SK-N-SH treated with all-trans-retinoic acid at 6 μM for 48 hours (cell line): ENCODE measurements around the gene TMEM163.

Experiments used
- ATAC-seq: fragments of 200-7000 bp; cut with Tn5 transposase; 3 replicates; pipeline ENCODE4 v1.9.1; 2020; ENCODE audit warnings: mild to moderate bottlenecking, moderate library complexity
- ARNTL ChIP-seq: fragments of 450-650 bp; formaldehyde crosslinking; IDR thresholded peaks from 2 replicates; pipeline ENCODE4 v1.5.0; 2020; ENCODE audit warnings: low read depth, mild to moderate bottlenecking, moderate library complexity, borderline replicate concordance
- BACH2 ChIP-seq: fragments of 250-450 bp; sonication (Bioruptor Pico); IDR thresholded peaks from 2 replicates; pipeline ENCODE4 v1.9.0; 2021; ENCODE audit warnings: mild to moderate bottlenecking, borderline replicate concordance
- CSDC2 ChIP-seq: fragments of 250-450 bp; sonication (Bioruptor Pico); IDR thresholded peaks from 2 replicates; pipeline ENCODE4 v1.5.0; 2020; ENCODE audit warnings: mild to moderate bottlenecking, moderate library complexity
- ESRRG ChIP-seq: fragments of 250-450 bp; sonication (Bioruptor Pico); IDR thresholded peaks from 2 replicates; pipeline ENCODE4 v1.6.1; 2021; ENCODE audit warnings: mild to moderate bottlenecking
- GLIS3 ChIP-seq: fragments of 250-450 bp; sonication (Bioruptor Pico); IDR thresholded peaks from 2 replicates; pipeline ENCODE4 v1.5.0; 2020; ENCODE audit warnings: mild to moderate bottlenecking, moderate library complexity
- ISL1 ChIP-seq: fragments of 250-450 bp; sonication (Bioruptor Pico); IDR thresholded peaks from 2 replicates; pipeline ENCODE4 v2.1.2; 2022; ENCODE audit warnings: mild to moderate bottlenecking, moderate library complexity
- OSR1 ChIP-seq: fragments of 250-450 bp; sonication (Bioruptor Pico); IDR thresholded peaks from 2 replicates; pipeline ENCODE4 v1.8.0; 2022; ENCODE audit warnings: moderate library complexity, mild to moderate bottlenecking, inconsistent platforms
- PPARA ChIP-seq: fragments of 250-450 bp; sonication (Bioruptor Pico); IDR thresholded peaks from 2 replicates; pipeline ENCODE4 v1.5.0; 2020; ENCODE audit warnings: mild to moderate bottlenecking, borderline replicate concordance
- RARB ChIP-seq: fragments of 250-450 bp; sonication (Bioruptor Pico); IDR thresholded peaks from 2 replicates; pipeline ENCODE4 v1.8.0; 2021; ENCODE audit warnings: mild to moderate bottlenecking, moderate library complexity
- SNAI2 ChIP-seq: fragments of 250-450 bp; sonication (Bioruptor Pico); IDR thresholded peaks from 2 replicates; pipeline ENCODE4 v1.5.0; 2020; ENCODE audit warnings: mild to moderate bottlenecking, moderate library complexity
- TCF4 ChIP-seq: fragments of 250-450 bp; sonication (Bioruptor Pico); IDR thresholded peaks from 2 replicates; pipeline ENCODE4 v1.8.0; 2021; ENCODE audit warnings: mild to moderate bottlenecking, moderate library complexity, borderline replicate concordance
- TOX ChIP-seq: fragments of 250-450 bp; sonication (Bioruptor Pico); IDR thresholded peaks from 2 replicates; pipeline ENCODE4 v1.8.0; 2021; ENCODE audit warnings: mild to moderate bottlenecking, moderate library complexity, borderline replicate concordance
- ZC3H10 ChIP-seq: fragments of 250-450 bp; sonication (Bioruptor Pico); IDR thresholded peaks from 2 replicates; pipeline ENCODE4 v1.5.1; 2021; ENCODE audit warnings: mild to moderate bottlenecking, moderate library complexity
- ZFP3 ChIP-seq: fragments of 250-450 bp; sonication (Bioruptor Pico); IDR thresholded peaks from 2 replicates; pipeline ENCODE4 v1.5.0; 2020; ENCODE audit warnings: mild to moderate bottlenecking, moderate library complexity
- ZFP30 ChIP-seq: fragments of 450-650 bp; formaldehyde crosslinking; IDR thresholded peaks from 2 replicates; pipeline ENCODE4 v1.5.0; 2022; ENCODE audit warnings: mild to moderate bottlenecking, moderate library complexity
- ZNF8 ChIP-seq: fragments of 450-650 bp; formaldehyde crosslinking; IDR thresholded peaks from 2 replicates; pipeline ENCODE4 v1.5.0; 2020; ENCODE audit warnings: mild to moderate bottlenecking, moderate library complexity
- TF ChIP-seq, protein P1 (sequence below): fragments of 250-450 bp; sonication (Bioruptor Pico); IDR thresholded peaks from 2 replicates; pipeline ENCODE4 v1.5.0; 2020; ENCODE audit warnings: mild to moderate bottlenecking, moderate library complexity
- TF ChIP-seq, protein P2 (sequence below): fragments of 250-450 bp; sonication (Bioruptor Pico); IDR thresholded peaks from 2 replicates; pipeline ENCODE4 v1.8.0; 2021; ENCODE audit warnings: low read depth, mild to moderate bottlenecking, moderate library complexity, borderline replicate concordance
- TF ChIP-seq, protein P3 (sequence below): fragments of 250-450 bp; sonication (Bioruptor Pico); IDR thresholded peaks from 2 replicates; pipeline ENCODE4 v1.5.1; 2021; ENCODE audit warnings: mild to moderate bottlenecking, moderate library complexity
- TF ChIP-seq, protein P4 (sequence below): fragments of 250-450 bp; sonication (Bioruptor Pico); IDR thresholded peaks from 2 replicates; pipeline ENCODE4 v1.8.0; 2020; ENCODE audit warnings: mild to moderate bottlenecking, moderate library complexity, borderline replicate concordance
- TF ChIP-seq, protein P5 (sequence below): fragments of 250-450 bp; sonication (Bioruptor Pico); IDR thresholded peaks from 2 replicates; pipeline ENCODE4 v1.5.1; 2020; ENCODE audit warnings: low read depth, mild to moderate bottlenecking, moderate library complexity

The TMEM163 gene

DNA sequence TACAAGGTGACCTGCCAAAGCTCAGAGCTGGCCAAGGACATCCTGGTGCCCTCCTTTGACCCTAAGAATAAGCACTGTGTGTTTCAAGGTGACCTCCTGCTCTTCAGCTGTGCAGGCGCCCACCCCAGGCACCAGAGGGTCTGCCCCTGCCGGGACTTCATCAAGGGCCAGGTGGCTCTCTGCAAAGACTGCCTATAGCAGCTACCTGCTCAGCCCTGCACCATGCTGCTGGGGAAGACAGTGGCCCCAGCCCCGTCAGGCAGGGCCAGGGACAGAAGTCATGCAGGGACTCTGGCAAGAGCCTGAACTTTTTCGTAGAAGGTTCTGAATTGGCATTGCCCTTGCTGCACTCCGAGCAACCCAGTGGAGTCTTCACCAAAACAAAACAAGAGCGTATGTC is 270.1 kb downstream of the TMEM163 start:
- no peak for ATAC-seq
- TF ChIP-seq, protein P1, sequence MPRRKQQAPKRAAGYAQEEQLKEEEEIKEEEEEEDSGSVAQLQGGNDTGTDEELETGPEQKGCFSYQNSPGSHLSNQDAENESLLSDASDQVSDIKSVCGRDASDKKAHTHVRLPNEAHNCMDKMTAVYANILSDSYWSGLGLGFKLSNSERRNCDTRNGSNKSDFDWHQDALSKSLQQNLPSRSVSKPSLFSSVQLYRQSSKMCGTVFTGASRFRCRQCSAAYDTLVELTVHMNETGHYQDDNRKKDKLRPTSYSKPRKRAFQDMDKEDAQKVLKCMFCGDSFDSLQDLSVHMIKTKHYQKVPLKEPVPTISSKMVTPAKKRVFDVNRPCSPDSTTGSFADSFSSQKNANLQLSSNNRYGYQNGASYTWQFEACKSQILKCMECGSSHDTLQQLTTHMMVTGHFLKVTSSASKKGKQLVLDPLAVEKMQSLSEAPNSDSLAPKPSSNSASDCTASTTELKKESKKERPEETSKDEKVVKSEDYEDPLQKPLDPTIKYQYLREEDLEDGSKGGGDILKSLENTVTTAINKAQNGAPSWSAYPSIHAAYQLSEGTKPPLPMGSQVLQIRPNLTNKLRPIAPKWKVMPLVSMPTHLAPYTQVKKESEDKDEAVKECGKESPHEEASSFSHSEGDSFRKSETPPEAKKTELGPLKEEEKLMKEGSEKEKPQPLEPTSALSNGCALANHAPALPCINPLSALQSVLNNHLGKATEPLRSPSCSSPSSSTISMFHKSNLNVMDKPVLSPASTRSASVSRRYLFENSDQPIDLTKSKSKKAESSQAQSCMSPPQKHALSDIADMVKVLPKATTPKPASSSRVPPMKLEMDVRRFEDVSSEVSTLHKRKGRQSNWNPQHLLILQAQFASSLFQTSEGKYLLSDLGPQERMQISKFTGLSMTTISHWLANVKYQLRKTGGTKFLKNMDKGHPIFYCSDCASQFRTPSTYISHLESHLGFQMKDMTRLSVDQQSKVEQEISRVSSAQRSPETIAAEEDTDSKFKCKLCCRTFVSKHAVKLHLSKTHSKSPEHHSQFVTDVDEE (CRISPR knock-in tag): no peak
- TF ChIP-seq RARB (CRISPR knock-in tag) (no peak), ARNTL (no peak), ZFP3 (no peak), OSR1 (CRISPR knock-in tag) (no peak)
- TF ChIP-seq, protein P2, sequence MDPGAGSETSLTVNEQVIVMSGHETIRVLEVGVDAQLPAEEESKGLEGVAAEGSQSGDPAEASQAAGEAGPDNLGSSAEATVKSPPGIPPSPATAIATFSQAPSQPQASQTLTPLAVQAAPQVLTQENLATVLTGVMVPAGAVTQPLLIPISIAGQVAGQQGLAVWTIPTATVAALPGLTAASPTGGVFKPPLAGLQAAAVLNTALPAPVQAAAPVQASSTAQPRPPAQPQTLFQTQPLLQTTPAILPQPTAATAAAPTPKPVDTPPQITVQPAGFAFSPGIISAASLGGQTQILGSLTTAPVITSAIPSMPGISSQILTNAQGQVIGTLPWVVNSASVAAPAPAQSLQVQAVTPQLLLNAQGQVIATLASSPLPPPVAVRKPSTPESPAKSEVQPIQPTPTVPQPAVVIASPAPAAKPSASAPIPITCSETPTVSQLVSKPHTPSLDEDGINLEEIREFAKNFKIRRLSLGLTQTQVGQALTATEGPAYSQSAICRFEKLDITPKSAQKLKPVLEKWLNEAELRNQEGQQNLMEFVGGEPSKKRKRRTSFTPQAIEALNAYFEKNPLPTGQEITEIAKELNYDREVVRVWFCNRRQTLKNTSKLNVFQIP (CRISPR knock-in tag): no peak
- TF ChIP-seq, protein P3, sequence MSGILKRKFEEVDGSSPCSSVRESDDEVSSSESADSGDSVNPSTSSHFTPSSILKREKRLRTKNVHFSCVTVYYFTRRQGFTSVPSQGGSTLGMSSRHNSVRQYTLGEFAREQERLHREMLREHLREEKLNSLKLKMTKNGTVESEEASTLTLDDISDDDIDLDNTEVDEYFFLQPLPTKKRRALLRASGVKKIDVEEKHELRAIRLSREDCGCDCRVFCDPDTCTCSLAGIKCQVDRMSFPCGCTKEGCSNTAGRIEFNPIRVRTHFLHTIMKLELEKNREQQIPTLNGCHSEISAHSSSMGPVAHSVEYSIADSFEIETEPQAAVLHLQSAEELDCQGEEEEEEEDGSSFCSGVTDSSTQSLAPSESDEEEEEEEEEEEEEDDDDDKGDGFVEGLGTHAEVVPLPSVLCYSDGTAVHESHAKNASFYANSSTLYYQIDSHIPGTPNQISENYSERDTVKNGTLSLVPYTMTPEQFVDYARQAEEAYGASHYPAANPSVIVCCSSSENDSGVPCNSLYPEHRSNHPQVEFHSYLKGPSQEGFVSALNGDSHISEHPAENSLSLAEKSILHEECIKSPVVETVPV: no peak
- TF ChIP-seq, all 23 proteins: peak for 0

DNA sequence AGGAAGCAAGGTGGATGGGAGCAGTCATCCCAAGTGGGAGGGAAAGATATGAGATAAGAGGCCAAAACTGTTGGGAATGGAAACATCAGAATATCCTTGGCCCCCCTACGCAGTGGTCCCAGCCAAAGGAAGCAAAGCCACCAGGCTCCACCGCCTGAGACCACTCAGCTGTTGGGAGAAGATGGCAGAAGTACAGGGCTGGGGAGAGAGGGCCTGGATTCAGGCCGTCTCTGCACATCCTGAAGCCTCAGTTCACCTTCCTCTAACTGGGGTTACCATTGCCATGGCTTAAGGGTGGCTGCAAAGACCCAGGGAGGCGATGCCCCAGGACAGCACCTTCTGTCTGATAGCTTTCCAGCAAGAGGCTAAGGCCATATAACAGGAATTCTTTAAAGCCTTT is 271.1 kb downstream of the TMEM163 start:
- ATAC-seq: no peak
- TF ChIP-seq SNAI2 (CRISPR knock-in tag) (no peak), BACH2 (CRISPR knock-in tag) (no peak)

DNA sequence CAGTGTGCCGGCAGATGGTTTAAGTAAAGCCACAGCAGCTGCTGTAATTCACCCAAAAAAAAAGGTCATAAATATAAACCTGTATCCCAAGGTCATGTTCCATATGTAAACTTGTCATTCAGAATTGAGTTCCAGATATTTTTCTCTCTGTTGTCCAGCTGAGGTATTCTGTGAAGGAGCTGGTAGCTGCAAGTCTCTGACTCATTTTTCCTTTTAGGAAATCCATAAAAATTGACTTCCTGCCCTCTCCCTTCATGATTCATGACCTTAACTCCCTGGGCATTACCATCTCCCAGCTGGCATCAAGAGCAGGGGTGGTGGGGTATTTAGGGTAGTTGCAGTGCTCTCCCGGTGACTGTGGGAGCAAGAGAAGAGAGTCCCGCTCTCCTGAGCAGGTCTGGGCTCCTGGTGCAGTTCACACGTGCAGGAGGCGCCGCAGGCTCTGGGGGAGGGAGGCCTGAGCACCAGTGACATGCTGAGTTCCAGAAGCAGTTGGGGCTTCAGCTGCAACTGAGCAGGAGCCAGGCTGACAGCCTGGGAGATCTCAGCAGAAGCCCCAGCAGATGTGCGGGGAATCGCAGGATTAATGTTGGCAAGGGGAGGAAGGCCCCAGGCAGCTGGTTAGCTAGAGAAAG is 272.3 kb downstream of the TMEM163 start:
- peak; percentile 38 for ATAC-seq
- no peak for TF ChIP-seq PPARA (CRISPR knock-in tag)
- no peak for TF ChIP-seq ZC3H10 (CRISPR knock-in tag)
- TF ChIP-seq CSDC2 (CRISPR knock-in tag): no peak
- no peak for TF ChIP-seq ZFP3
- TF ChIP-seq, protein P1 (CRISPR knock-in tag): no peak
- no peak for TF ChIP-seq ESRRG
- no peak for TF ChIP-seq TCF4 (CRISPR knock-in tag)
- no peak for TF ChIP-seq ARNTL
- TF ChIP-seq, protein P4, sequence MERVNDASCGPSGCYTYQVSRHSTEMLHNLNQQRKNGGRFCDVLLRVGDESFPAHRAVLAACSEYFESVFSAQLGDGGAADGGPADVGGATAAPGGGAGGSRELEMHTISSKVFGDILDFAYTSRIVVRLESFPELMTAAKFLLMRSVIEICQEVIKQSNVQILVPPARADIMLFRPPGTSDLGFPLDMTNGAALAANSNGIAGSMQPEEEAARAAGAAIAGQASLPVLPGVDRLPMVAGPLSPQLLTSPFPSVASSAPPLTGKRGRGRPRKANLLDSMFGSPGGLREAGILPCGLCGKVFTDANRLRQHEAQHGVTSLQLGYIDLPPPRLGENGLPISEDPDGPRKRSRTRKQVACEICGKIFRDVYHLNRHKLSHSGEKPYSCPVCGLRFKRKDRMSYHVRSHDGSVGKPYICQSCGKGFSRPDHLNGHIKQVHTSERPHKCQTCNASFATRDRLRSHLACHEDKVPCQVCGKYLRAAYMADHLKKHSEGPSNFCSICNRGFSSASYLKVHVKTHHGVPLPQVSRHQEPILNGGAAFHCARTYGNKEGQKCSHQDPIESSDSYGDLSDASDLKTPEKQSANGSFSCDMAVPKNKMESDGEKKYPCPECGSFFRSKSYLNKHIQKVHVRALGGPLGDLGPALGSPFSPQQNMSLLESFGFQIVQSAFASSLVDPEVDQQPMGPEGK (CRISPR knock-in tag): no peak
- no peak for TF ChIP-seq GLIS3 (CRISPR knock-in tag)
- TF ChIP-seq TOX: no peak
- TF ChIP-seq BACH2 (CRISPR knock-in tag): no peak
- TF ChIP-seq OSR1 (CRISPR knock-in tag): no peak
- TF ChIP-seq RARB (CRISPR knock-in tag): no peak
- no peak for TF ChIP-seq ZNF8 (CRISPR knock-in tag)
- no peak for TF ChIP-seq ZFP30 (CRISPR knock-in tag)
- TF ChIP-seq SNAI2 (CRISPR knock-in tag): no peak
- TF ChIP-seq, protein P3: no peak
- TF ChIP-seq, protein P5, sequence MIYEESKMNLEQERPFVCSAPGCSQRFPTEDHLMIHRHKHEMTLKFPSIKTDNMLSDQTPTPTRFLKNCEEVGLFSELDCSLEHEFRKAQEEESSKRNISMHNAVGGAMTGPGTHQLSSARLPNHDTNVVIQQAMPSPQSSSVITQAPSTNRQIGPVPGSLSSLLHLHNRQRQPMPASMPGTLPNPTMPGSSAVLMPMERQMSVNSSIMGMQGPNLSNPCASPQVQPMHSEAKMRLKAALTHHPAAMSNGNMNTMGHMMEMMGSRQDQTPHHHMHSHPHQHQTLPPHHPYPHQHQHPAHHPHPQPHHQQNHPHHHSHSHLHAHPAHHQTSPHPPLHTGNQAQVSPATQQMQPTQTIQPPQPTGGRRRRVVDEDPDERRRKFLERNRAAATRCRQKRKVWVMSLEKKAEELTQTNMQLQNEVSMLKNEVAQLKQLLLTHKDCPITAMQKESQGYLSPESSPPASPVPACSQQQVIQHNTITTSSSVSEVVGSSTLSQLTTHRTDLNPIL (CRISPR knock-in tag): no peak
- TF ChIP-seq ISL1 (CRISPR knock-in tag): no peak
